Endodermal cell (in vitro differentiated cells): Measurements from ENCODE around the gene RBCK1. TPM values are rescaled to one million over a fixed set of nuclear protein-coding genes. Genes with fewer than 3 reads are reported as not detected.

Experiments used
- DNase-seq: peaks from one replicate; pipeline ENCODE4 v3.0.0-alpha.2; 2017
- H3K27ac ChIP-seq: 2 replicates; pipeline ENCODE4 v1.5.1; 2013; ENCODE audit warnings: mild to moderate bottlenecking, low read depth, low read length, moderate library complexity
- H3K27me3 ChIP-seq: 2 replicates; pipeline ENCODE4 v1.6.1; 2013; ENCODE audit warnings: mild to moderate bottlenecking, low read length, moderate library complexity; ENCODE audit not compliant: insufficient read depth, control insufficient read depth, poor library complexity, severe bottlenecking
- H3K36me3 ChIP-seq: 2 replicates; pipeline ENCODE4 v1.7.0; 2013; ENCODE audit warnings: mild to moderate bottlenecking, low read length, moderate library complexity; ENCODE audit not compliant: control insufficient read depth, insufficient read depth
- H3K4me1 ChIP-seq: one replicate; pipeline ENCODE4 v1.7.0; 2013; ENCODE audit warnings: low read length; ENCODE audit not compliant: control insufficient read depth, insufficient read depth
- H3K4me3 ChIP-seq: 2 replicates; pipeline ENCODE4 v1.5.1; 2013; ENCODE audit warnings: mild to moderate bottlenecking, low read length, moderate library complexity
- H3K9ac ChIP-seq: 2 replicates; pipeline ENCODE4 v1.6.1; 2013; ENCODE audit warnings: mild to moderate bottlenecking, low read length, moderate library complexity; ENCODE audit not compliant: poor library complexity, severe bottlenecking; ENCODE audit errors: extremely low read depth
- H3K9me3 ChIP-seq: 2 replicates; pipeline ENCODE4 v1.6.1; 2013; ENCODE audit warnings: mild to moderate bottlenecking, low read length, moderate library complexity; ENCODE audit not compliant: control insufficient read depth
- H3K27ac Mint-ChIP-seq: 2 replicates; pipeline ENCODE4 v1.8.0; 2020; ENCODE audit warnings: mixed read lengths
- H3K27me3 Mint-ChIP-seq: 2 replicates; pipeline ENCODE4 v1.8.0; 2021; ENCODE audit warnings: mild to moderate bottlenecking, mixed read lengths; ENCODE audit not compliant: insufficient read depth
- H3K36me3 Mint-ChIP-seq: 2 replicates; pipeline ENCODE4 v1.8.0; 2020; ENCODE audit warnings: low read depth, mixed read lengths
- H3K4me1 Mint-ChIP-seq: 2 replicates; pipeline ENCODE4 v1.8.0; 2020; ENCODE audit warnings: mixed read lengths
- H3K4me3 Mint-ChIP-seq: 2 replicates; pipeline ENCODE4 v1.8.0; 2020; ENCODE audit warnings: mild to moderate bottlenecking, moderate library complexity, mixed read lengths
- H3K9me3 Mint-ChIP-seq: 2 replicates; pipeline ENCODE4 v1.8.0; 2020; ENCODE audit warnings: mild to moderate bottlenecking, mixed read lengths
- CTCF ChIP-seq: fragments of 200-600 bp; sonication (generic); conservative IDR thresholded peaks from 2 replicates; pipeline ENCODE4 v1.5.0; 2021; ENCODE audit warnings: antibody characterized with exemption, mild to moderate bottlenecking
- WGBS, 2 experiments: methylation state at CpG; one replicate each; pipeline versions ENCODE4 v1.1.5 to v1.1.7; 2013; ENCODE audit warnings: missing lambda C conversion rate in 2 of 2, mixed read lengths in 1 of 2; ENCODE audit not compliant: insufficient coverage in 1 of 2, insufficient read length in 1 of 2; 5-methylcytosine and 5-hydroxymethylcytosine counted together
- total RNA-seq, 2 donors: library from RNA; stranded (reverse); fragmentation: NEBNext Ultra II Directional in 1 of 2; extraction: Animal tissue kit (Norgen Biotek cat#: 25700) in 1 of 2; gene quantifications; 2 replicates in 1 of 2; 3 replicates in 1 of 2; pipeline ENCODE4 v1.2.1, GENCODE V29; 2021

Gene RBCK1
- total RNA-seq, 2 donors from 2014 or later = 61.7 to 63.7 TPM

- no peak for DNase-seq
- no peaks in the 10 kb centered on the region for H3K36me3 Mint-ChIP-seq
- Histone ChIP-seq H3K4me3 (no peak overlapping the region), H3K27ac (no peak overlapping the region), H3K36me3 (no peaks in the 10 kb centered on the region), H3K4me1 (no peaks in the 10 kb centered on the region), H3K27me3 (no peaks in the 10 kb centered on the region), H3K9ac (no peak overlapping the region), H3K9me3 (peaks cover 10% of the 10 kb centered on the region)
- H3K27me3 Mint-ChIP-seq = peaks cover 4% of the 10 kb centered on the region
- H3K4me3 Mint-ChIP-seq = no peak overlapping the region
- H3K4me1 Mint-ChIP-seq = peaks cover 3% of the 10 kb centered on the region
- no peak for TF ChIP-seq CTCF
- H3K9me3 Mint-ChIP-seq = peaks cover 7% of the 10 kb centered on the region
- 97 to 98% methylated on average over 4 of the region's 4 CpGs for WGBS, 2 experiments
- no peak overlapping the region for H3K27ac Mint-ChIP-seq
Measured at GRCh38 chr20:404088-404487, 4.0 kb upstream of the RBCK1 start.

- peaks cover 8% of the 10 kb centered on the region for H3K9me3 Mint-ChIP-seq
- peaks cover 13% of the 10 kb centered on the region for H3K36me3 ChIP-seq
- peak overlapping the region; percentile 65 for H3K4me3 Mint-ChIP-seq
- no peaks in the 10 kb centered on the region for H3K4me1 ChIP-seq
- H3K27me3 ChIP-seq = no peaks in the 10 kb centered on the region
- 89 to 90% methylated on average over 7 to 9 of the region's 9 CpGs for WGBS, 2 experiments
- H3K36me3 Mint-ChIP-seq = peaks cover 14% of the 10 kb centered on the region
- DNase-seq = no peak
- peaks cover 16% of the 10 kb centered on the region for H3K9me3 ChIP-seq
- H3K4me3 ChIP-seq = peak overlapping the region; percentile 77
- H3K27me3 Mint-ChIP-seq = peaks cover 4% of the 10 kb centered on the region
- H3K27ac Mint-ChIP-seq = peak overlapping the region; percentile 81
- no peak for TF ChIP-seq CTCF
- H3K9ac ChIP-seq = no peak overlapping the region
- H3K4me1 Mint-ChIP-seq = peaks cover 8% of the 10 kb centered on the region
- no peak overlapping the region for H3K27ac ChIP-seq
Measured at GRCh38 chr20:406200-407132, 1.6 kb upstream of the RBCK1 start.

- Mint-ChIP-seq H3K4me3 (peak overlapping the region; percentile 65), H3K9me3 (peaks cover 14% of the 10 kb centered on the region), H3K27me3 (peaks cover 4% of the 10 kb centered on the region), H3K27ac (peak overlapping the region; percentile 81), H3K4me1 (peaks cover 8% of the 10 kb centered on the region), H3K36me3 (peaks cover 22% of the 10 kb centered on the region)
- Histone ChIP-seq H3K4me3 (peak overlapping the region; percentile 77), H3K27ac (no peak overlapping the region), H3K9me3 (peaks cover 24% of the 10 kb centered on the region), H3K27me3 (no peaks in the 10 kb centered on the region), H3K9ac (no peak overlapping the region), H3K4me1 (no peaks in the 10 kb centered on the region), H3K36me3 (peaks cover 22% of the 10 kb centered on the region)
- TF ChIP-seq CTCF = peak; percentile 74
- 4 to 9% methylated on average over 20 to 40 of the region's 45 CpGs for WGBS, 2 experiments
- peak; percentile 94 for DNase-seq
Measured at GRCh38 chr20:407133-407952, 756 bp upstream of the RBCK1 start.
